Measurements from ENCODE around the gene ARID5B. TPM values are rescaled to one million over a fixed set of nuclear protein-coding genes. Genes with fewer than 3 reads are reported as not detected.

ARID5B gene
- total RNA-seq, 1 donor from 2014 or later, result 22.8 TPM

DNA sequence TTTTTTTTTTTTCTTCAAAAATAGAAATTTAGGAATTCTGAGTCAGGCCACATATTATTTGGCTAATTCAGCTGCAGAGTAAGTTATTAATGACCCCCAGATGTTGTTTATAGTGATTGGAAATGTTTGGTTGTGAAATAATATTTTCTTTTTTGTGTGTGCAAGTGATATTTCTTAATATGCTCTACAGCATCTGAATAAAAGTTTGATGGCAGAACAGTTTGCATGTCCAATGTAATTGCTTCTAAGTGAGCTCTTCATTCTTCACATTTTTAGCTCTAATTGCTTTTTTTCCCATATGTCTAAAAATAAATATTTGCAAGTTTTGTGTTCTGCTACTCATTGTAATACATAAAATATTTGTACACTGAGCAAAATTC, 116.0 kb downstream of the ARID5B start:
- no peak for DNase-seq (ENCODE audit: low read depth)
- TF ChIP-seq CTCF (conservative IDR thresholded peaks at IDR 0.05; ENCODE audit: low read depth, low read length), result no peak

GRCh38 chr10:62018131-62018911, 116.8 kb downstream of the ARID5B start:
- TF ChIP-seq CTCF (conservative IDR thresholded peaks at IDR 0.05; ENCODE audit: low read depth, low read length), result no peak
- no peak overlapping the region for H3K4me3 ChIP-seq (ENCODE audit: low read depth, low read length)
- no peak for DNase-seq (ENCODE audit: low read depth)

More for the DNA sequence above, 116.0 kb downstream of the ARID5B start:
- no peak overlapping the region for H3K4me3 ChIP-seq (ENCODE audit: low read depth, low read length)

GRCh38 chr10:62019013-62019684, 117.7 kb downstream of the ARID5B start:
- no peak for DNase-seq (ENCODE audit: low read depth)
- H3K4me3 ChIP-seq (ENCODE audit: low read depth, low read length), result no peak overlapping the region

GRCh38 chr10:62019685-62020359, 118.3 kb downstream of the ARID5B start:
- H3K4me3 ChIP-seq (ENCODE audit: low read depth, low read length), result no peak overlapping the region
- no peak for TF ChIP-seq CTCF (conservative IDR thresholded peaks at IDR 0.05; ENCODE audit: low read depth, low read length)
- DNase-seq (ENCODE audit: low read depth), result no peak

More at GRCh38 chr10:62019013-62019684, 117.7 kb downstream of the ARID5B start:
- no peak for TF ChIP-seq CTCF (conservative IDR thresholded peaks at IDR 0.05; ENCODE audit: low read depth, low read length)

- no peak for TF ChIP-seq CTCF (conservative IDR thresholded peaks at IDR 0.05; ENCODE audit: low read depth, low read length)
Observed at GRCh38 chr10:62021128-62021665, 119.7 kb downstream of the ARID5B start.

DNA sequence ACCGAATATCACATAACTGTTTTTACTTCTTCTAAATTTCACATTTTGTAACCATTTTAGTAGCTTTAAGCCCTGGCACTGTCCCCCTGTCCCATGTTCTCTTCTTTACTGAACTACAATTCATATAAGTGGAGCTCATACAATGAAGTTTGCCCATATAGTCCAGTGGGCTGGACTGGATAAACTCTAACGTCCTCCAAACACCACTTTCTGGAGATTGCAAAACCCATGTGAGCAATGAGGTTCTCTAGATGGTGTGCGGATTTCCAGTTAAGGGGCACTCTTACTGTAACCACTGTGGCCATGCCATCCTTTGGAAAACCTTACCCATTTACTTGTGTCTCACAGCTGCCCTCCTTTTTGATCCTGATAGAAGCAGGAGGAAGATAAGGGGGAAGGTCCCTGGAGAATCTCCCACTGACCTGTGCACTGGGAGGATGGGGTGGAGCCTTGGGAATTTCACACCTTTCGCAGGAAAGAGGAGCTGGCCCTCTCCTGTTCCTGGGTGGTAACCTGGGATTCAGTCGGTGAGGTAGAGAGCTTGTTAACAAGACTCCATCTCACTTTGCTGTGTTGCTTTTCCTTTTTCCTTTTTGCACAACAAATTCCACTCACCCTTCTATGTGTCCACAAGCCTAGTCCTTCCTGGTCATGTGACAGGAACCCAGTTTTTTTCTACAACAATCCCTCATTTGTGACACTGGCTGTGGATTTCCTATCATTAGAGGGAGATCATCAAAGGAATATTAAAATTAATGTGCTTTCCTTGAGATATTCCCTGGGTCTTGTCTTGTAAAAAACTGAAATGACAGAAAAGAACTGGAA, 120.7 kb downstream of the ARID5B start:
- no peak overlapping the region for H3K4me3 ChIP-seq (ENCODE audit: low read depth, low read length)
- DNase-seq (ENCODE audit: low read depth), result no peak
- TF ChIP-seq CTCF (conservative IDR thresholded peaks at IDR 0.05; ENCODE audit: low read depth, low read length), result no peak

More at GRCh38 chr10:62021128-62021665, 119.7 kb downstream of the ARID5B start:
- DNase-seq (ENCODE audit: low read depth), result no peak
- no peak overlapping the region for H3K4me3 ChIP-seq (ENCODE audit: low read depth, low read length)
